Stimulated activated CD8-positive, alpha-beta memory T cell treated with anti-CD3 and anti-CD28 coated beads, Interleukin-2, amount 100 ng/mL, for 1 hour (primary cell): ENCODE measurements around the gene EMP2.
"Not testable (repeated sequence)": the region's sequence is repeated elsewhere in the genome, so short reads cannot be mapped to it uniquely, and the experiment has no call there.

Experiments used
- DNase-seq, 2 donors: peaks; one replicate each; pipeline ENCODE4 v3.0.0-alpha.2; 2020; ENCODE audit warnings: low read depth in 2 of 2

EMP2 gene

GRCh38 chr16:10578474-10579316 is 1.7 kb downstream of the EMP2 start:
- DNase-seq, result no peak

- DNase-seq, result no peak
These were observed 2.8 kb downstream of the EMP2 start for GRCh38 chr16:10577305-10578202.

GRCh38 chr16:10576390-10577304 is 3.8 kb downstream of the EMP2 start:
- no peak for DNase-seq

- no peak for DNase-seq
These were observed 4.8 kb downstream of the EMP2 start for GRCh38 chr16:10575506-10576130.

- no peak for DNase-seq
These were observed 7.8 kb downstream of the EMP2 start for GRCh38 chr16:10572611-10573010.

- no peak for DNase-seq
These were observed 9.0 kb downstream of the EMP2 start for GRCh38 chr16:10571354-10571753.

GRCh38 chr16:10569621-10570020 is 10.8 kb downstream of the EMP2 start:
- DNase-seq, result no peak

- no peak for DNase-seq
These were observed 13.8 kb downstream of the EMP2 start for GRCh38 chr16:10566613-10567012.

- no peak for DNase-seq
These were observed 15.2 kb downstream of the EMP2 start for GRCh38 chr16:10565167-10565566.

- no peak for DNase-seq
These were observed 15.8 kb downstream of the EMP2 start for GRCh38 chr16:10564591-10564990.

- no peak for DNase-seq
These were observed 18.0 kb downstream of the EMP2 start for GRCh38 chr16:10562361-10562899.

GRCh38 chr16:10561425-10561824 is 19.0 kb downstream of the EMP2 start:
- no peak for DNase-seq

- no peak for DNase-seq
These were observed 19.4 kb downstream of the EMP2 start for GRCh38 chr16:10561001-10561400.

GRCh38 chr16:10559792-10560191 is 20.6 kb downstream of the EMP2 start:
- DNase-seq, result not testable (repeated sequence)

- DNase-seq, result no peak
These were observed 21.4 kb downstream of the EMP2 start for GRCh38 chr16:10558746-10559641.

GRCh38 chr16:10558305-10558704 is 22.1 kb downstream of the EMP2 start:
- no peak for DNase-seq

GRCh38 chr16:10557750-10558149 is 22.6 kb downstream of the EMP2 start:
- DNase-seq, result no peak

- DNase-seq, result no peak
These were observed 24.2 kb downstream of the EMP2 start for GRCh38 chr16:10556236-10556635.

GRCh38 chr16:10554569-10554968 is 25.8 kb downstream of the EMP2 start:
- DNase-seq, result no peak

GRCh38 chr16:10552998-10553491 is 27.4 kb downstream of the EMP2 start:
- DNase-seq, result peak; percentile 4 to 10
